ENCODE measurements around the gene TMEM31. TPM values are rescaled to one million over a fixed set of nuclear protein-coding genes. Genes with fewer than 3 reads are reported as not detected.
"Not testable (repeated sequence)": the region's sequence is repeated elsewhere in the genome, so short reads cannot be mapped to it uniquely, and the experiment has no call there.

The TMEM31 gene
- total RNA-seq, 1 donor, result not detected

GRCh38 chrX:103747163-103747562, 36.5 kb downstream of the TMEM31 start:
- Histone ChIP-seq H2AFZ (ENCODE audit: low read length) (no peak overlapping the region), H3K27me3 (ENCODE audit: insufficient read depth, low read length) (peaks cover 6% of the 10 kb centered on the region), H3K4me2 (ENCODE audit: insufficient read depth, low read length) (no peak overlapping the region), H3K4me1 (ENCODE audit: insufficient read depth, low read length) (no peaks in the 10 kb centered on the region), H3K79me2 (ENCODE audit: insufficient read depth, low read length) (no peaks in the 10 kb centered on the region), H3K36me3 (ENCODE audit: insufficient read depth, low read length) (no peaks in the 10 kb centered on the region), H3K9me3 (ENCODE audit: low read depth, low read length) (no peaks in the 10 kb centered on the region), H4K20me1 (ENCODE audit: insufficient read depth, low read length) (no peaks in the 10 kb centered on the region), H3K27ac (ENCODE audit: low read depth, low read length) (no peak overlapping the region), H3K4me3 (ENCODE audit: insufficient read depth, low read length) (no peak overlapping the region)
- no peak for TF ChIP-seq CTCF (IDR thresholded peaks at IDR 0.05; ENCODE audit: extremely low read depth, low read depth, low read length)
- DNase-seq (ENCODE audit: insufficient read length, low spot score, missing footprints), result no peak

- Histone ChIP-seq H3K4me2 (ENCODE audit: insufficient read depth, low read length) (no peak overlapping the region), H3K9me3 (ENCODE audit: low read depth, low read length) (peaks cover 4% of the 10 kb centered on the region), H3K79me2 (ENCODE audit: insufficient read depth, low read length) (no peaks in the 10 kb centered on the region), H4K20me1 (ENCODE audit: insufficient read depth, low read length) (no peaks in the 10 kb centered on the region), H3K36me3 (ENCODE audit: insufficient read depth, low read length) (no peaks in the 10 kb centered on the region), H3K4me3 (ENCODE audit: insufficient read depth, low read length) (no peak overlapping the region), H2AFZ (ENCODE audit: low read length) (no peak overlapping the region), H3K27ac (ENCODE audit: low read depth, low read length) (no peak overlapping the region), H3K4me1 (ENCODE audit: insufficient read depth, low read length) (no peaks in the 10 kb centered on the region), H3K27me3 (ENCODE audit: insufficient read depth, low read length) (peaks cover 29% of the 10 kb centered on the region)
- DNase-seq (ENCODE audit: insufficient read length, low spot score, missing footprints), result no peak
- no peak for TF ChIP-seq CTCF (IDR thresholded peaks at IDR 0.05; ENCODE audit: extremely low read depth, low read depth, low read length)
These were observed 43.7 kb downstream of the TMEM31 start for GRCh38 chrX:103754401-103754800.

- Histone ChIP-seq H3K36me3 (ENCODE audit: insufficient read depth, low read length) (no peaks in the 10 kb centered on the region), H3K4me1 (ENCODE audit: insufficient read depth, low read length) (no peaks in the 10 kb centered on the region), H2AFZ (ENCODE audit: low read length) (no peak overlapping the region), H3K27me3 (ENCODE audit: insufficient read depth, low read length) (peaks cover 29% of the 10 kb centered on the region), H3K79me2 (ENCODE audit: insufficient read depth, low read length) (no peaks in the 10 kb centered on the region), H3K4me3 (ENCODE audit: insufficient read depth, low read length) (no peak overlapping the region), H3K9me3 (ENCODE audit: low read depth, low read length) (peaks cover 4% of the 10 kb centered on the region), H3K4me2 (ENCODE audit: insufficient read depth, low read length) (no peak overlapping the region), H4K20me1 (ENCODE audit: insufficient read depth, low read length) (no peaks in the 10 kb centered on the region), H3K27ac (ENCODE audit: low read depth, low read length) (no peak overlapping the region)
- DNase-seq (ENCODE audit: insufficient read length, low spot score, missing footprints), result no peak
- no peak for TF ChIP-seq CTCF (IDR thresholded peaks at IDR 0.05; ENCODE audit: extremely low read depth, low read depth, low read length)
These were observed 46.0 kb downstream of the TMEM31 start for GRCh38 chrX:103756736-103757135.

- Histone ChIP-seq H3K79me2 (ENCODE audit: insufficient read depth, low read length) (no peaks in the 10 kb centered on the region), H2AFZ (ENCODE audit: low read length) (no peak overlapping the region), H4K20me1 (ENCODE audit: insufficient read depth, low read length) (no peaks in the 10 kb centered on the region), H3K9me3 (ENCODE audit: low read depth, low read length) (peaks cover 4% of the 10 kb centered on the region), H3K36me3 (ENCODE audit: insufficient read depth, low read length) (no peaks in the 10 kb centered on the region), H3K4me3 (ENCODE audit: insufficient read depth, low read length) (no peak overlapping the region), H3K27ac (ENCODE audit: low read depth, low read length) (no peak overlapping the region), H3K4me2 (ENCODE audit: insufficient read depth, low read length) (no peak overlapping the region), H3K4me1 (ENCODE audit: insufficient read depth, low read length) (no peaks in the 10 kb centered on the region), H3K27me3 (ENCODE audit: insufficient read depth, low read length) (peaks cover 23% of the 10 kb centered on the region)
- DNase-seq (ENCODE audit: insufficient read length, low spot score, missing footprints), result no peak
- TF ChIP-seq CTCF (IDR thresholded peaks at IDR 0.05; ENCODE audit: extremely low read depth, low read depth, low read length), result no peak
These were observed 47.8 kb downstream of the TMEM31 start for GRCh38 chrX:103758555-103758954.

- not testable (repeated sequence) for H3K36me3 ChIP-seq (ENCODE audit: insufficient read depth, low read length); H3K9me3 ChIP-seq (ENCODE audit: low read depth, low read length); H3K4me1 ChIP-seq (ENCODE audit: insufficient read depth, low read length); H3K79me2 ChIP-seq (ENCODE audit: insufficient read depth, low read length); H4K20me1 ChIP-seq (ENCODE audit: insufficient read depth, low read length); DNase-seq (ENCODE audit: insufficient read length, low spot score, missing footprints); H2AFZ ChIP-seq (ENCODE audit: low read length); H3K4me3 ChIP-seq (ENCODE audit: insufficient read depth, low read length); H3K4me2 ChIP-seq (ENCODE audit: insufficient read depth, low read length); H3K27ac ChIP-seq (ENCODE audit: low read depth, low read length)
- H3K27me3 ChIP-seq (ENCODE audit: insufficient read depth, low read length), result peaks cover 15% of the 10 kb centered on the region
These were observed 52.8 kb downstream of the TMEM31 start for GRCh38 chrX:103763541-103763940.
